ENCODE results near the gene LAMTOR5. TPM values are rescaled to one million over a fixed set of nuclear protein-coding genes. Genes with fewer than 3 reads are reported as not detected.

LAMTOR5 gene
- total and polyA plus RNA-seq, 3 donors from 2014 or later = 75.4 to 179 (median 88.8) TPM

DNA sequence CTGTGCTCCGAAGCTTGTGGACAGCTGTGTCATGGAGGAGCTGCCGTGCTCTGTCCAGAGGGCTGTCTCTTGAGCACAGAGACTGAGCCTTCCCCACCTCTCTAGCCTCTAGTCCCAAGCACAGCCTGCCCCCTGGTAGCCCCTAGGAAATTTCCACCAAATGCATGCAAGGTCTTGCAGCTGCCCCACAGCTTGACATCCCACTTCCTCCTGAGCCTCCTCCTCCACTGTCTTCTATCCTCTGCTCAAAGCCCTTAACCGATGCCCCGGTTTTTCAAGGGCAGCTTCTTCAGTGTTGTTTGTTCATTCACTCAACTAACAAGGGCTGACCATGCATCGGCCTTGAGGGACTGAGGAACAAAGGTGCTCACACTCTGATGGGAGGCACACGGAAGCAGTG is 22.9 kb upstream of the LAMTOR5 start:
- no peak for DNase-seq

DNA sequence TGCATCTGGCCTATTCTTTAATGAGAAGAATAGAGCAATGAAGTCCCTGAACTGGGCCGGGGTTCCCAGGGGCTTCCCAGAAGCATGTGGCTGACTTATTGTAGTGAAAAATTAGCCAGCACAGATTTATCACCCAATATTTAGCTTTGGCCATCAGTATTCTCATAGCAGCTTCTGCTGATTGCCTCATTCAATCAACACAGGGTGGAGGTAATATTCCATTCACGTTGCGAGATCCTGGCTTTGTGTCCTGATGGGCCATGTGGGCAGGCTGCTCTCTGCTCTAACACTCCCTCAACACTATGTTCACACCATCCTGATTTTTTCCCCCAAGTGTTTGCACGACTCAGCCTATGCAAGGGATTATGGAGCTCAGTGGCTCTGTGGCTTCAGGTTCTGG is 21.5 kb upstream of the LAMTOR5 start:
- Histone ChIP-seq H3K9me3 (no peaks in the 10 kb centered on the region), H3K4me3 (no peak overlapping the region), H3K4me1 (peaks cover 25% of the 10 kb centered on the region), H3K36me3 (ENCODE audit: low read depth, missing control alignments) (no peaks in the 10 kb centered on the region), H3K27ac (no peak overlapping the region), H3K27me3 (no peaks in the 10 kb centered on the region)
- 83 to 86% methylated on average over 4 of the region's 4 CpGs for WGBS, 2 donors
- intact Hi-C loops (cut with DNase I; ENCODE audit: low total_unique reads) = no loop called here
- DNase-seq = no peak
- TF ChIP-seq, protein P1, sequence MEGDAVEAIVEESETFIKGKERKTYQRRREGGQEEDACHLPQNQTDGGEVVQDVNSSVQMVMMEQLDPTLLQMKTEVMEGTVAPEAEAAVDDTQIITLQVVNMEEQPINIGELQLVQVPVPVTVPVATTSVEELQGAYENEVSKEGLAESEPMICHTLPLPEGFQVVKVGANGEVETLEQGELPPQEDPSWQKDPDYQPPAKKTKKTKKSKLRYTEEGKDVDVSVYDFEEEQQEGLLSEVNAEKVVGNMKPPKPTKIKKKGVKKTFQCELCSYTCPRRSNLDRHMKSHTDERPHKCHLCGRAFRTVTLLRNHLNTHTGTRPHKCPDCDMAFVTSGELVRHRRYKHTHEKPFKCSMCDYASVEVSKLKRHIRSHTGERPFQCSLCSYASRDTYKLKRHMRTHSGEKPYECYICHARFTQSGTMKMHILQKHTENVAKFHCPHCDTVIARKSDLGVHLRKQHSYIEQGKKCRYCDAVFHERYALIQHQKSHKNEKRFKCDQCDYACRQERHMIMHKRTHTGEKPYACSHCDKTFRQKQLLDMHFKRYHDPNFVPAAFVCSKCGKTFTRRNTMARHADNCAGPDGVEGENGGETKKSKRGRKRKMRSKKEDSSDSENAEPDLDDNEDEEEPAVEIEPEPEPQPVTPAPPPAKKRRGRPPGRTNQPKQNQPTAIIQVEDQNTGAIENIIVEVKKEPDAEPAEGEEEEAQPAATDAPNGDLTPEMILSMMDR (IDR thresholded peaks at IDR 0.05) = no peak
- no peak for TF ChIP-seq POLR2A (IDR thresholded peaks at IDR 0.05)

More for the DNA sequence above, 22.9 kb upstream of the LAMTOR5 start:
- peaks cover 22% of the 10 kb centered on the region for H3K4me1 ChIP-seq
- TF ChIP-seq POLR2A (IDR thresholded peaks at IDR 0.05) = no peak
- TF ChIP-seq, protein P1 (IDR thresholded peaks at IDR 0.05) = no peak
- no peaks in the 10 kb centered on the region for H3K36me3 ChIP-seq (ENCODE audit: low read depth, missing control alignments)
- WGBS, 2 donors = 67 to 71% methylated on average over 6 of the region's 6 CpGs
- no peak overlapping the region for H3K27ac ChIP-seq
- intact Hi-C loops (cut with DNase I; ENCODE audit: low total_unique reads) = no loop called here
- no peaks in the 10 kb centered on the region for H3K27me3 ChIP-seq
- H3K4me3 ChIP-seq = no peak overlapping the region
- no peaks in the 10 kb centered on the region for H3K9me3 ChIP-seq

DNA sequence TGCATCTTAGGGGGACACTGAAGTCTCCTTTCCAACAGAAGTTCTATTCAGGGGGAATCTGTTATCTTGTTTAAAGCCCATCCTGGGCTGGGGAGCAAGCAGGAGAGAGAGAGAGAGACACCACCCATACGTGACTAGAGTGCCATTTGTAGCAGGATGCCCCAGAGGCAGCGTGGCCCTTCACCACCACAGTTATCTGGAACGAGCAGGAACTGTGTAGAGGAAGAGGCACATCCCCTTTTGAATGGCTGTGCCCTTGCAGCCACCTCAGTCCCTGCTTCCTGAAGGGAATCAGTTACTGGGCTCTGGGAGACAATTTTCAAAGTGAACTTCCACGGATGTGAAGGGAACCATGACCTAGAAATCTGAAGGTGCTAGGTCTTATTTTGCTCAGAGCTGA is 19.4 kb upstream of the LAMTOR5 start:
- TF ChIP-seq, protein P1 (IDR thresholded peaks at IDR 0.05) = no peak
- TF ChIP-seq POLR2A (IDR thresholded peaks at IDR 0.05) = no peak
- intact Hi-C loops (cut with DNase I; ENCODE audit: low total_unique reads) = no loop called here
- 63 to 65% methylated on average over 4 of the region's 4 CpGs for WGBS, 2 donors

DNA sequence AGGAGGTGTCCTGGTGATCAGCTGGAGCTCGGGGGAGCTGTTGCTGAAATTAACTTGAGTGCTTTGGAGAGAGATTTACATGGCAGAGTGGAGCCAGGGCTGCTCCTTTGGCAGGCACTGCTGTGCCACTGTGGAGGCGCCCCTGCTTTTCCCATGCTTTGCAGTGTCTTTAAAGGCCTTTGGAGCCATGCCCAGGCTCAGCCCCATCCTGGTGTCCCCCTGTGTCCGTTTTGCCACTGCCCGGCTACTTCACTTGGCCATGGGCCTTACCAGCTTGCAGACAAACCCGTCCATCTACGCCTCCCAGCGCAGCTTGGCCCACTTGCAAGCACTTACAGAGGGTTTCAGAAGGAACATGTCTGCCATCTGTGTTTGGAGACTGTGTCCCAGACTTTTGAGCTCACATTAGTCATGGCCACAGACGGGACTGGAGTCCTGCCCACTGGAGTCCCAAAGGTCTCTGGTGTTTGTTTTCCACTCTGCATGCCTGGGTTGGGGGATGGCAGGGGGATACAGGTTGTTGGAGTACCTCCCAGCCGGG is 18.2 kb upstream of the LAMTOR5 start:
- peak; percentile 58 for DNase-seq
- 57 to 70% methylated on average over 9 of the region's 9 CpGs for WGBS, 2 donors
- no peaks in the 10 kb centered on the region for H3K36me3 ChIP-seq (ENCODE audit: low read depth, missing control alignments)
- no peak for TF ChIP-seq POLR2A (IDR thresholded peaks at IDR 0.05)
- TF ChIP-seq, protein P1 (IDR thresholded peaks at IDR 0.05) = no peak
- H3K27ac ChIP-seq = peak overlapping the region; percentile 49 to 79
- H3K27me3 ChIP-seq = no peaks in the 10 kb centered on the region
- H3K4me3 ChIP-seq = no peak overlapping the region
- H3K9me3 ChIP-seq = no peaks in the 10 kb centered on the region
- intact Hi-C loops (cut with DNase I; ENCODE audit: low total_unique reads) = no loop called here
- peaks cover 33% of the 10 kb centered on the region for H3K4me1 ChIP-seq

More for the DNA sequence above, 19.4 kb upstream of the LAMTOR5 start:
- no peaks in the 10 kb centered on the region for H3K9me3 ChIP-seq
- H3K36me3 ChIP-seq (ENCODE audit: low read depth, missing control alignments) = no peaks in the 10 kb centered on the region
- H3K27ac ChIP-seq = peak overlapping the region in 1 of 2 donors; percentile 79
- H3K4me1 ChIP-seq = peaks cover 25% of the 10 kb centered on the region
- no peak for DNase-seq
- H3K4me3 ChIP-seq = no peak overlapping the region
- H3K27me3 ChIP-seq = no peaks in the 10 kb centered on the region
